GM19455 (cell line): ENCODE results near the gene NAV2.
"Not testable (repeated sequence)": the region's sequence is repeated elsewhere in the genome, so short reads cannot be mapped to it uniquely, and the experiment has no call there.

Experiments used
- ATAC-seq: cut with Tn5 transposase; IDR thresholded peaks from one replicate; pipeline ENCODE4 v1.9.1; 2021; ENCODE audit not compliant: unreplicated experiment

Gene NAV2

DNA sequence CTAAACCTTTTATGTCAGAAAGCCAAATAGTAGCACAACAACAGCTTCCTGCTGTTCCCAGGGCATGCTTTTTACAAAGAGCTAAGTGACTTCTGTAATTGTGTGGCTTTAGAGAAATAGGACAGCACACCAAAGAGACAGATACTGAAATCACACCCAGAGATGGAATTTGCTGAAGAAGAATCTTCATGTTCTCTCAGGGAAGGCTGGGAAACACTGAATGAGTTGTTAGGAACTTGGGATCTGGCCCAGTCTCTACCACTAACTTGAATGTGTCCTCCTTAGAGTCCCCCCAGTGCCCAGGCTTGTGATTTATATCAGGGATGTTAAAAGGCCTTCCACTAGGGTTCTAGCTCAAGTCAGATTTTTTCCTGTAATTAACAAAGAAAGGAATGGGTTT is 272.5 kb downstream of the NAV2 start:
- ATAC-seq = no peak

DNA sequence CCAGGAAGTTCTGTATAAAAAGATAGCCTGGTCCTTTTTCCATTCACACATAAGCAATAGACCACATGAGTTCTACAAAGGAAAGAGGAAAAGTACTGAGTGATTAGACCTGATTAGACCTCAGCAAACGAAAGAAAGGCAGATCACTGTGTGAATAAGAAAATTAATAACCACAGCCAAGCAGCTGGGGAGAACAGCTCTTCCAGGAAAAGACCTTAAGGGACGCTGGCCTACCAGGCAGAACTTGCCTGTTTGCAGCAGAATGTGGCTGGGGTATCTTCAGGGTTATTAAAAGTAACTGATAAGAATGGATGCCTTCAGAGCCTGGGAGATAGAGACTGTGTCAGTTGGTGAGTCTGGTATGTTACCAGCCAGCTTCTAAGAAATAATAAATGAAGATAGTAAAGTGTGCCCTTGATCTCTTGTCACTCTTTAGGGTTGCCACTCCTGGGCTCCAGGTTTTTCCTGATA is 274.7 kb downstream of the NAV2 start:
- ATAC-seq = no peak

DNA sequence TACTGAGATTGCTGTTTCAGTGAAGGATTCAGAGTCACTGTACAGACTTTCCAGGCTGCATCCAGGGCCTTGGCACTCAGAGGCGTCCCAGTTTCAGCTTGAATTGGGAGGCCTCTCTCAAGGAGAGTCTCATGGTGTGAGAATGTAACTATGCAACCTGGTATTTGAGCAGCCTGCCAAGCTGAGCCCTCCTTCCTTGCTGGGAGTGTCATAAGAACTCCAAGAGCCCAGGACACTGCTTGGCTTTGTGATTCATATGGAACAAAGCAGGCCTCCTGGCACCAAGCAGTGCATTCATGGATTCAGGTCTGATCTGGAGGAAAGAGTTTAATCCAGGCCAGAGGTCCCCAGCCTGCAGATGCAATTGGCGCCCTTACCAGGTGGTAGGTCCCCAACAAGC is 276.0 kb downstream of the NAV2 start:
- no peak for ATAC-seq

DNA sequence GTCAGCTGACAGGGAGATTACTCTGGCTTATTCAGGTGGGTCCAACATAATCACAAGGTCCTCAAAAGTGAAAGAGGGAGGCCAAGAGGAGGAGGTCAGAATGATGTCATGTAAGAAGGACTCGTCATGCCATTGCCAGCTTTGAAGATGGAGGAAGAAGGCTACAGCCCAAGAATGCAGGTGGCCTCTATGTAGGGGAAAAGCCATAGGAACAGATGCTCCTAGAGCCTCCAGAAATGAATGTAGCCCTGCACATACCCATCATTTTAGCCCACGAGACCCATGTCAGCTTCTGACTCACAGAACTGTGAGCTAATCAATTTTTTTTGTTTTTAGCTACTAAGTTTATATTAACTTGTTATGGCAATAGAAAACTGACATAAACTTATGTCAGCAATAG is 276.6 kb downstream of the NAV2 start:
- ATAC-seq = no peak

DNA sequence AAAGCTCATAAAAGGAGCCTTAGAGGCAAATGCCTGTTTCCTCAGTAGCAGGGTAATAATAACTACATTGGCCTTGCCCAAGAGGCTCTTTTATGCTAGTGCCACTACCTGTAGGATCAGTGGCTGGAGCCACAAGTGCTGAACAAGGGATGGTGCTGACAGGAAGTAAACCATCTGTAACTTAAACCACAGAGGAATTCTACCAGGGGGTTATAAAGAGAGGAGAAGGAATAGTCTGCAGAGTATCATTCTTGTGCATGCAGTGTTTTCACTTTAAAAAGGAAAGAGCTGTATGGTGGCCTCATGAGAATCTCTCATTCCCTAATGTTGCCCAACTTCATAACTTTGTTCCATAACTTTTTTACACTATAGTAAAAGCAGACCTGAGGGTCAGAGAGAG is 279.5 kb downstream of the NAV2 start:
- ATAC-seq = no peak

DNA sequence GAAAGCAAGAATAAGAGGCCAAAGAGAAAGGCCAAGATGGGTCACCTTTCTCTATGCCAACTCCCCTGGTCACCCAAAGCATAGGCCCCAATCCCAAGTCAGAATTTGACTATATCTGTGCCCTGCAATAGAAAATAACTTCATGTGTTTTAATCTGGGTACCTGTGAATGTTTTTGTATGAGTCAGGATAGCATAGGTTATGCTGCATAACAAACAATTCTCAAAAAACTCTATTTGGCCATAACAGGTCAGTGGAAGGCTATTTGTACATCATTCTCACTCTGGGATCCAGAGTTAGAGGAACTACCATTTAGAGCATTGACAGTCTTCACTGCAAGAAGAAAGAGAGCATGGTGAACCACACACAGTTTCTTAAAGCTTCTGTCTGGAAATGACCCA is 280.4 kb downstream of the NAV2 start:
- no peak for ATAC-seq

DNA sequence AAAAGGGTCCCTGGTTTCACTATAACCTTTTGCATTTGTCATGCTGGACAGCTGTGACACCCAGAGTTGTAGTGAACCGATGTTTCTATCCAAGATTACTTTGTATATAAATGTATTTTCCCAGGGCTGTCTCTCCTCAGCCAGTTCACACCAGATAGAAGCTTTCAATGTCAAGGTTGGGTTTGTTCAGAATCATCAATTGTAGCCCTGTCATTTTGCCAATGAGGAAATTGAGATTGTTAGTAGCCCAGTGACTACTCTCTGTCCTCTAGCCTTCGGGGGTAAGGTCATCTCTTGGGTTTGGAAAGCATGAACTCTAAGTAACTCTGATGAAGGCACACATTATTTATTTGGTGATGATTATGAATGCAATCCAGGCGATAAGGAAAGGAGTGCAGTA is 282.0 kb downstream of the NAV2 start:
- ATAC-seq = no peak

DNA sequence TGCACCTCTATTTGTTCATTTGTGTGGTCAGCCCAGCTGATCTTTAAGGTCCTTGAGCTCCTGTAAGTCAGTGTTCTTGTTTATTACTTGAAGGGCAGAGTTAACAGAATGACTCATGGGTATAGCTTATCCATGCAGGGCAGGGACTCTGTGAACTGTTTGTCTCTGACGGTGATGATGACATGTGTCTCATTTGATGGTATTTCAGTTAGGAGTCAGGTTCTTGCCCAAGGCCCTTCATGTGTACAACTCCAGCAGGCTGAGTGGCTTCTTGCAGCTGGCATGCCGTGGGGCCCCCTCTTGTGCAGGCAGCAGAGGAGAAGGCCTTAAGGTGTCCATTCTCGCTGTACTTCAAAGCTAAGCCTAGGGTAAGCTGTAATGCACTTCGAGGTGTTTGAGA is 282.5 kb downstream of the NAV2 start:
- no peak for ATAC-seq

DNA sequence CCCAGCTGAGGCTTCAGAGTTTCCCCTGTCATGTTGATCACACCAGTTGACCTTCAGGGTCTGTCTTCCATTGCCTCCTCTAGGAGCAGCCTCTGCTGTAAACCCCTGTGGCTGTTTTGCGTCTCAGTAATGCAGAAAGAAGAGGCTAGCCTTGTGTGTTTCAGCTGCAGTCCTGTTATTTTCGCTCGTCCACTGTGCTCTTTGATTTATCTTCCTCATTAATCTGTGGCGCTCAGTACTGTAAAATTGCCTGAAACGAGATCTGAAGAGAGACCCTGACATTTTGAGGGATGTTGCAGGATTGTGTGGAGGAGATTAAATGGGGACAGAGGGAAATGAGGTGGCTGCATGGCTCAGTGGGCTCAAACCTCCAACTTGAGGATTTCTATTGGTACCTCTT is 283.9 kb downstream of the NAV2 start:
- no peak for ATAC-seq

DNA sequence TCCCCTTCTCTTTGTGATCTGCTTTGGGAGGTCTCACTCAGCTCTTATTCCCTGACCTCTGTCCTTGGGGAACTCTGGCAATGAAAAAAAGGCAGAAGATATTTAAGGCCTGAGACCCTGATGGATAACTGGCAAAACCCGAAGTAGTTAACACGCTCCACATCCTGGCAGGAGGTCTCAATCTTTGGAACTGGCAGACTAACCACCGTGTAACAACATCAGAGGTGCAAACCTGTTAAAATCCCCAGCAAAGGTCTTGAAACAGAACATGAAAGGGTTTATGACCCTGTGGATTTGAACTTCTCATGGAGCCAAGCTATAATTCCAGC is 287.3 kb downstream of the NAV2 start:
- no peak for ATAC-seq

DNA sequence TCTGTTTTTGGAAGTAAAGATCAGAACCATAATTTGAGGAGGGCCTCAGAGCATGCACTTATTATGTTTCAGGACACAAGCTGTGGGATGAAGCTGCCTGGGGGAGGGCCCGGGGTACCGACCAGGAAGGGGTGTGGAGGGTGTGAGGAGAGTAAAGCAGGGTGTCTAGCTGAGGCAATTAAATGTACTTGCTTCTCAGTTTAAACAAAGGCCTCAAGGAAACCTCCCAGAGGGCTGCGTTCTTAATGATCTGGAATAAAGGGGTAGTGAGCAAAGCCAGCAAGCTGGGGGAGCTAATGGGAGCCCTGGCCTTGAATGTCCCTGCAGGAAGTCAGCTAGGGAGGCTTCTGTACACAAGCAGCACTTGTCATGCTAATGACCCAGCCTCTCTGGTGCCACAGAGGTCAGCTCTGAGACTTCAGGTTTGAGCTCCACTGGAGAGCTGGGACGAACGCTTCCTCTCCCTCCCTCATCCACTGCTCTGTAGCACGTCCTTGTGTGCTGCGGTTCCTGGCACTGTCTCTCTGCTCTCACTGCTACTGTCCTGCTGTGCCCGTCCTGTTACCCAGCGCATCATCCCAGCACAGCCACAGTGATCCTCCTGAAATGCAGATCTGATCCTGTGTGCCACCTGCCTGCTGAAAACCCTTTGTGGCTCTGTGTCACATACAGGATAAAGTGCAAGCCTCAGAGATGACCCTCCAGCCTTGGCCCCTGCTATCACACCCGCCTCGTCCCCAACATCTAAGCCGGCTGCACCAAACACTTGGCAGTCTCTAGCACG is 287.9 kb downstream of the NAV2 start:
- ATAC-seq = no peak

DNA sequence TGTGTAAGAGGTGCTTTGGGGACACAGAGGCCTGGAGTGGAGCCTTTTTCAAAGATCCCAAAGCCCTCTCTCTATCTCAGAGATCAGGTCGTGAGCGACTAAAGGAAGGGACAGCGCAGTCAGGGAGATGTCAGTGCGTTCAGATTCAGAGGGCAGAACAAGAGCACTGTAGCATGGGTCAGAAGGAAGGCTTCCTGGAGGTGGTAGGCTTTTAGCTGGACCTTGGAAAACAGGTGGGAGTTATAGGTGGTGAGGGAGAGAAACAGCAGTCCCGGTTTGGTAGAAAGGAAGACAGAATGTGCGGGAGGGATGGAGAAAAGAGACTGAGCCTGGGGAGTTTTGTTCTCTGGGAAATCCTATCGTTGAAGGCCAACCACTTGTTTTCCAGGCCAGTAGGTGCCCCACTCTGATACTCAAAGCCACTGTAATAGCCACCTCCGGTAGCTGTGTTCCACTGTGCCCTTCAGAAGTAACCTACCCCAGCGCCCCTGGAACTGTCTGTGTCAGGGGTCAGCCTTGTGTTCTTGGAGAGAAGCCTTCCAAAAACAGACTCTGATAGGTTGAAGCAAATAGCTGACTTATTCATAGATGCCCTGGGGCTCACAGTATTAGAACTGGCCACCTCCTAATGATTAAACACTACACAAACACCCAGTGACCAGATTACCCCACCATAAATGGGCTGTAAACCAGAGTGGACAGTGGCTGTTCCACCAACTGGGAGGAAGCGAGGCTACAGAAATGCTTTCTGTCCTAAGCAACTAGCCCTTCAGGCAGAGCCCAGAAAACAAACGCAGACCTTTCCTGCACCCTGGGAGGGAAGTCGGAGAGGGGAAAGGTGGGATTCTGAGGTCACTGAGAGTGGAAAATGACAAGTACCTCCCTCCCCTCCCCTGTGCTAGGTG is 289.9 kb downstream of the NAV2 start:
- ATAC-seq = no peak

DNA sequence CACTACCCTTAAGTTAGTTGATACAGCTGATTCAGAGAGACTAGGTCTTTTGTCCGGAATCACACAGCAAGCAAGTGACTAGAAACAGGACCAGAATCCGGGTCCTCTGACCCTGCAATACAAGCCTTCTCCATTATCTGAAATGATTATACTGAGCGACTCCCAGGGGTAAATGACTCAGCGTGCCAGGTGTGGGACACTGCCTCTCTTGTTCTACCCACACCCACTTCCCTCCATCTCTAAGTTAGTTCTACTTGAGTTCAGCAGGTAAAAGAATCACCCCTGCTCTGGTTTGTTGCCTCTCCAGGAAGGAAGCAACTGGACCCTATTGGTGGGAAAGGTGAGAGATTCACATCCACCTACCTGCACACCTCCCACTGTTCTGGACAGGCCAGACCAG is 290.7 kb downstream of the NAV2 start:
- ATAC-seq = no peak

DNA sequence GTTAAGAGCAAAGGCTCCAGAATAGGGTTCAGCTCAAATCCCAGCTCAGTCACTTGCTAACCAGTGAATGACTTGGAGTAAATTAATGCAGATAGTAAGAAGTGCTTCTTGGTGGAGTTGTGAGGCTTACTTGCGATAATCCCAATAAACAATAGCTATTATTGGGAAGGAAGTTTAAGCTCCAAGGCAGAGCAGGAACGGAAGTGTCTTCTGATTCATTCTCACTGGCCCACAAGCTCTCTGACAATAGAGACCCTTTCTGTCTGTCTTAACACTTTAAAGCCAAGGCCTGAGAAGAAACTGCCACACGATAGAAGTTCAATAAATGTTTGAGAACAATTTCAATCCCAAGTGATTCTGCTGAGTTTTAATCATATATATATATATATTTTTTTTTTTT is 292.2 kb downstream of the NAV2 start:
- ATAC-seq = no peak

DNA sequence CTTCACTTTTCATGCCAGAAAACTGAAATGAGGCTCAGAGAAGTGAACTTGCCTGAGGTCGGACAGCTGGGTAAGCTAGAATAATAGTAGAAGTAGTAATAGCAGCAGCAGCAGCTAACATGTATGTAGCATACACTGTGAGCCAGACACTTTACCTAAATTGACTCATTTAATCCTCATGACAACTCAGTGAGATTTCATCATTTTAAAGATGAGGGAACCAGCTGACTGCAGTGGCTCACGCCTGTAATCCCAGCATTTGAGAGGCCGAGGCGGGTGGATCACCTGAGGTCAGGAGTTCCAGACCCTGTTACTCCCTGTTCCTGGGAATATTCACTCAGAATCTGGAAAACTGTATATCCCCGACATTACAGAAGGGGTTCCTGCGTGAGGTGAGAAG is 293.1 kb downstream of the NAV2 start:
- ATAC-seq = no peak

DNA sequence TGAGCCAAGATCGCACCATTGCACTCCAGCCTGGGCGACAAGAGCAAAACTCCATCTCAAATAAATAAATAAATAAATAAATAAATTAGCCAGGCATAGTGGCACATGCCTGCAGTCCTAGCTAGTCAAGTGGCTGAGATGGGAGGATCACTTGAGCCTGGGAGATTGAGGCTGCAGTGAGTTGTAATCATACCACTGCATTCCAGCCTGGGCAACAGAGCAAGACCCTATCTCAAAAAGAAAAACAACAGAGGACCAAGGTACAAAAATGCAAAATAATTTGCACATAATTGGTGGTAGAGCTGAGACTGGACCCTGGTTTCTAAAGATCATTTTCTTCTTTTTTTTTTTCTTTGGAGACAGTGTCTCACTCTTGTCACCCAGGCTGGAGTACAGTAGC is 294.0 kb downstream of the NAV2 start:
- ATAC-seq = not testable (repeated sequence)

DNA sequence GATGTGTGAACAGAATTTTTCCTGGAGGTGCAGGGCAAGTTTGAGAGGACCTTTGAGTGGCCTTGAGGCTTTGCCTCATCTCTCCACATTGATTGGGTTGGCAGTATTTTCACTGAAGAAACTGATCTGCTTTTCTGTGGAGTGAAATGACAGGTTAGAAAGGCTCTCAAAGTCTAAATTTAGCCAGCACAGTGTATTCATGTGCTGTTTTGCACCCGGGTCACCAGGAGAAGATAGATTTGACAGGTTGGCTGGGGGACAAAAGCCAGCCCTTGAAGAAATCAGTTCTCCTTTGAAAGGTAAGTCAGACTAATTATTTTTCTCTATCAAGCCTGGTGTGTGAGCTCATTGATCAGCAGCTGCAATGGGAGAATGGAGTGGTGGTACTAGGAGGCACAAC is 294.7 kb downstream of the NAV2 start:
- no peak for ATAC-seq

DNA sequence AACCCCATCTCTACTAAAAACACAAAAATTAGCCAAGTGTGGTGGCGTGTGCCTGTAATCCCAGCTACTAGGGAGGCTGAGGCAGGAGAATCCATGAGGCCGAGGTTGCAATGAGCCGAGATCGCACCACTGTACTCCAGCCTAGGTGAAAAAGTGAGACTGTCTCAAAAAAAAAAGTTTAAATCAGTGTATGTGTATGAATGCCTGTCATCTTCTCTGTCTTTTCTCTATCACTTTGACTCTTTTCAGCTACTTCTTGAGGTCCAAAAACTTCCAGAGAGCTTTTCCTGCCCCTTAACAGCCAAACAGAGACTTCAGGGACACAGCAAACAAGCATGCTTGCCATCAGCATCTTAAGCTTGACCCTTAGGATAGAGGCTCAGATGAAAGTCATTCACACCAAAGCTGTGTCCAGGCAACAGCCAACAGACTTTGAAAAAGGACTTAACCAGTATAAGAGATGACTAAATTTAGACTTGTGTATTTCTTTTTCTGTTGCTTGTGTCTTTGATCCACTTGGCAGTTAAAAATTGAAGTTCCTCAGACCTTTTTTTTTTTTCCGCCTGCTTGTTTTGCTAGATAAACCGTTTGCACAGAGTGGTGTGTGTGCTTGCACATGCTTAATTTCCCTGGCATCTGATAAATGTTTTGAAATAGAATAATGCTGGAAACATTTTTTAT is 295.7 kb downstream of the NAV2 start:
- no peak for ATAC-seq

DNA sequence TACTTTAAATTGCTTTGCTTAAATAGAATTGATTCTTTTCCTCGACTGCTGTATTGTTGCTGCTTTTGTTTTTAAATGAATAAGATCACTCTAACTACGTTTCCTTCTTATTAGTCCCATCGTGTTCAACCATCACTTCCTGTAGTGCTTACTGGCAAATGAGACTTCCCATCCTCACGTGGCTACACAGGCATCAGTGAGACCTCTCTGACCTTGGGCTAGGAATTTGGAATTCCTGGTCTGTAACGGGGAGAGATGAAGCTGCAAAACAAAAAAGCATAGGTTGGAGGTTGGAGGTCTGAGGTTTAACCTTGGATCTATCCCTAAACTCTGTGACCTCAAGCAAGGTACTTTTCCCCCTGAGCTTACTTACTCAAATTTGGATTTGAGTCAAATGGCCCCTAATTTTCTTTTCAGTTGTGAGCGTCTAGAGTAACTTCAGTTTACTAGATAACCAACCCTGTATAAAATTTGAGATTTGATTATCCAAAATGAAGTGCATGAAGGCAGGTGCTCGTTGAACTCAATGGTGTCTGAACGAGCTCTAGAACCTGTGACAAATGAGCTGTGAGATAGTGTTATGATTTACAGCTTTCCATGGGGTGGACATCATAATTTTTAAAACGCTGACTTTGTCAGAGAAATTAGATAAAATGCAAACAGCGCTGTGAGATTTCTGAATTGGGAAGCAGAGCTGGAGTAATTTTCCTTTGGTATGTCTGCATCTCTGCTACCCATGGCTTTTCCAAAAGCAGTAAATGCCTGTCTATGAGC is 296.4 kb downstream of the NAV2 start:
- ATAC-seq = no peak

DNA sequence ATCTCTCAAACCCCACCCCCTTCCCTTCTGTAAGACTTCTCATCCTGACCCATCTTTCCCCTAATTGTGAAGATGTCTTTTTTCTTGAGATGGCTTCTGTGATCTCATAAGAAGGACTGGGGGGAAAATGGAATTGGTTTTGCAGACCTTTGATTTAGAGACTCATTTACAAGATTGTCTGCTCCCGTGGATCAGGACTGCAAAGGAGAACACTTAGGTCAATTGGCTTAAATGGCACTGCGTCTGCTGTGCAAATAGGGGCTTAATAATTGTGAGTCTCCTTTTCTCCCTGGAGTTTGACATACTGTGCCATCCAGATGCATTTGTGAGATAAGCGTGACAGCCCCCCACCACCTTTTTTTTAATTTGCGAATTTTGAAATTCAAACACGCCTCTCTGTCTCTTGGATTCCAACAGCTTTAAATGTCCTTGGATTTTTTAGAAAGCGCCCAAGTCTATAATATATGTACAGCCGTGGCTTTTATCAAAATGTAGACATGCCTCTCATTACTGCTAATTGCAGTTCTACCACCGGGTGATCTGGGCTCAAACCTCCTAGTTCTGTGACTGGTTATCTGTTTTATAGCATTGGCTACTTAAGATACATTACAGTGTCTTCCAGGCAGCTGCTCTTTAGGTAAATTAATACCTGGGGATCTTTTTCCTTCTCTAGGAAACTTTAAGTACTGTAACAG is 297.7 kb downstream of the NAV2 start:
- ATAC-seq = no peak

DNA sequence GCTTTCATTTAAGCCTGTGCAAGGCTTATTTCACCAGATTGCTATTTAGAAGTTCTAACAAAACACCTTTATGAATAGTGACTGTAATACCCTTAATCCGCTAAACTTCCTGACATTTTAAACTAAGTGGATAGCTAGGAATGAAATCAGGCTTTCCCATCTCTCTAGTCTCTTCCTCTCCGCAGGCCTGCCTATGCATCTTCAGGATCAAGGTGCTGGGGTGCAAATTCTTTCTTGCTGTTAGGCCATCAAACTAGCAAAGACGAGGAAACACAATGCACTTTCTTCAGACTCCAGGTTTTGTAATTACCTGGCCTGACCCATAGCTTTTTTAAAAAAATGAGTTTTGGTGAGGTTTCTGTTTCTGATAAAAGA is 298.2 kb downstream of the NAV2 start:
- no peak for ATAC-seq
